Measurements from ENCODE around the gene FBXO31.
A peak's percentile ranks its signal among the peaks of the same experiment; 100 is the strongest.
"Not testable (repeated sequence)": the region's sequence is repeated elsewhere in the genome, so short reads cannot be mapped to it uniquely, and the experiment has no call there.

FBXO31 gene

DNA sequence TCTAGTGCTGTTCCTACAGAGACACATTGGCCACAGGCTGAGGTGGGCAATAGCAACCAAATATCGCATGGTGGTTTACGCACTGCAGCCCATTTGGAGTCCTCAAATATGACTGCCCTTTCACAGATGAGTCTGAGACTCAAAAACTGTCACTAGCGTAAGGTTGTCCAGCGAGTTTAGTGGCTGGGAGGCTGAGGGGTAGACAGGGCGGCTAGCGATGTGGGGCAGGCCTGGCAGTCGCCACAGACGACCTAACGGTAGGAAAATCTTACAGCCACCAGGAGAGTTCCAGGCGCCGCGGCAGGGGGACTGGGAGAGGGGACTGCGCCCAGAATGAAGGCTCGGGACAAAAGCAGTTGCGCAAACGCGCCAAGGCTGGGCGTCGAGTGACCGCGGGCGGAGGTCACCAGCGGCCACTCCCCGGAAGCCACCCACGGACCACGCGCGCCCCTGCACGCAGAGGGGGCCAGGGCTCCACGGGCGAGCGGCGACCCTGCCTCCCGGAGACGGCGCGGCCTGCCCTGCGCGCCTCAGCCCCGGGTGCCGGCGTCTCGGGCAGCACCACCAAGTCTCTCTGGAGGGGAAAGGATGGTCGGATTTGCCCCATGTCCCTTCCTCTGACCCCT is 7.9 kb upstream of the FBXO31 start:
- DNase-seq (ENCODE audit: low read depth): peak; percentile 31
- TF ChIP-seq, protein P1, sequence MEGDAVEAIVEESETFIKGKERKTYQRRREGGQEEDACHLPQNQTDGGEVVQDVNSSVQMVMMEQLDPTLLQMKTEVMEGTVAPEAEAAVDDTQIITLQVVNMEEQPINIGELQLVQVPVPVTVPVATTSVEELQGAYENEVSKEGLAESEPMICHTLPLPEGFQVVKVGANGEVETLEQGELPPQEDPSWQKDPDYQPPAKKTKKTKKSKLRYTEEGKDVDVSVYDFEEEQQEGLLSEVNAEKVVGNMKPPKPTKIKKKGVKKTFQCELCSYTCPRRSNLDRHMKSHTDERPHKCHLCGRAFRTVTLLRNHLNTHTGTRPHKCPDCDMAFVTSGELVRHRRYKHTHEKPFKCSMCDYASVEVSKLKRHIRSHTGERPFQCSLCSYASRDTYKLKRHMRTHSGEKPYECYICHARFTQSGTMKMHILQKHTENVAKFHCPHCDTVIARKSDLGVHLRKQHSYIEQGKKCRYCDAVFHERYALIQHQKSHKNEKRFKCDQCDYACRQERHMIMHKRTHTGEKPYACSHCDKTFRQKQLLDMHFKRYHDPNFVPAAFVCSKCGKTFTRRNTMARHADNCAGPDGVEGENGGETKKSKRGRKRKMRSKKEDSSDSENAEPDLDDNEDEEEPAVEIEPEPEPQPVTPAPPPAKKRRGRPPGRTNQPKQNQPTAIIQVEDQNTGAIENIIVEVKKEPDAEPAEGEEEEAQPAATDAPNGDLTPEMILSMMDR (IDR thresholded peaks at IDR 0.05; ENCODE audit: low read length, missing control alignments): no peak
- peak overlapping the region; percentile 63 for H3K4me3 ChIP-seq (replicated peaks; ENCODE audit: low read depth, low read length)

- DNase-seq (ENCODE audit: low read depth): no peak
- TF ChIP-seq, protein P1 (IDR thresholded peaks at IDR 0.05; ENCODE audit: low read length, missing control alignments): no peak
- no peak overlapping the region for H3K4me3 ChIP-seq (replicated peaks; ENCODE audit: low read depth, low read length)
Observed at GRCh38 chr16:87390641-87391323, 7.2 kb upstream of the FBXO31 start.

GRCh38 chr16:87389914-87390313 is 6.3 kb upstream of the FBXO31 start:
- DNase-seq (ENCODE audit: low read depth); H3K4me3 ChIP-seq (replicated peaks; ENCODE audit: low read depth, low read length): not testable (repeated sequence)

DNA sequence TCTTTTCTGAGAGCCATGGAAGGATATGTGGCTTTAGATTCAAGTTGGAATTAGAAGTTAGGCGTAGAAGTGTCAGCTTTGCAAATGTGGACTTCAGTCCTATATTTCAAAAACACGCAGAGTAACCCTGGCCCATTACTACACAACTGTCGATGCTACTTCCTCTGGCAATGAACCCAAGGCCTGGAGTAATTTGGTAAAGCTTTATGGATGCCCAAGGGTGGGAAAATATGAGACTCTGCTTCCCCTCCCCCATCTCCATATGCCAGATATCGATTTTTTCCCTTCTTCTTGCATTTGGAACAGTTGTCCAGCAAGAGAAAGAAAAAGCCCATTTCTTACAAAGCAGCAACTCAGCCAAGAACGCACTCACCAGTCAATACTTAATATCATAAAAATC is 5.7 kb upstream of the FBXO31 start:
- H3K4me3 ChIP-seq (replicated peaks; ENCODE audit: low read depth, low read length): no peak overlapping the region
- DNase-seq (ENCODE audit: low read depth): no peak
- TF ChIP-seq, protein P1 (IDR thresholded peaks at IDR 0.05; ENCODE audit: low read length, missing control alignments): no peak

GRCh38 chr16:87388818-87389134 is 5.2 kb upstream of the FBXO31 start:
- TF ChIP-seq, protein P1 (IDR thresholded peaks at IDR 0.05; ENCODE audit: low read length, missing control alignments): no peak
- H3K4me3 ChIP-seq (replicated peaks; ENCODE audit: low read depth, low read length): no peak overlapping the region

DNA sequence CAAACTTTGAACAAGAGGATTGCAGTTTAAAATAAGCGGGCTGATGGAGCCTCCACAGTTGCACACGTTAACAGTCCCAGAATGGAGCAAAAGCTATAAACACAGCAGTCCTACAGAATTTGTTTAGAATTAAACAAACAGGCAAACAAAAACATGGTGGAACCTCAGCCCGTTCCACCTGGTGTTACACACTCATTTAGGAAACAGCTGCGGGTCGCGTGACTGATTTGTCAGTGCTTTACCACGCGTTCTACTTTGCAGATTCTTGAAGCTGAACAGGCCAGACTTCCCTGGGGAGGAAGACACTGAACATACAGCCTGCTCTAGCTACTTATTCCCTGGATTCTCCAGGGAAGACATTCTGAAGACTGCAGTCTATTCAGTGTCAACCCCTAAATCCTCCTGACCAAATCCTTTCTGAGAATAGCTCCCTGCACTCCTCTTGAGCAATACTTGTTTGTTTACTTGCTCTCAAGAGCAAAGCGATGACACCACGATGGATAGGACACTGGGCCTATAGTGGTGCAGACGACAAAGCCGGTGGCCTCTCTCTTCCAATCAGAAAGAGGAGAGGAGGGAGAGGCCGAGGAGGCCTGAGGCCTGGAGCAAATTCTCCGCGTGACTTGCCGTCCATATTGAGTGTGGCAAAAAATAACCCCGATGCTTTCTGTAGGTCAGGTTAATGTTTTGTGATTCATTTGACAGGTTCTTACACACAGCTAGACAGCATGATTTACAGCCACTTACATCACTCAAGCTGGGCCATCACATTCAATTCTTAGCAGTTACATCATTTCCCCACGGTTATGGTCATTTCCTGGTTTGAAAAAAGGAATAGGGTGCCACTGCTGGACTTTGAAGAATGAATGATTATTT is 4.6 kb upstream of the FBXO31 start:
- peak overlapping the region; percentile 13 for H3K4me3 ChIP-seq (replicated peaks; ENCODE audit: low read depth, low read length)
- DNase-seq (ENCODE audit: low read depth): peak; percentile 100

More at GRCh38 chr16:87388818-87389134, 5.2 kb upstream of the FBXO31 start:
- no peak for DNase-seq (ENCODE audit: low read depth)

DNA sequence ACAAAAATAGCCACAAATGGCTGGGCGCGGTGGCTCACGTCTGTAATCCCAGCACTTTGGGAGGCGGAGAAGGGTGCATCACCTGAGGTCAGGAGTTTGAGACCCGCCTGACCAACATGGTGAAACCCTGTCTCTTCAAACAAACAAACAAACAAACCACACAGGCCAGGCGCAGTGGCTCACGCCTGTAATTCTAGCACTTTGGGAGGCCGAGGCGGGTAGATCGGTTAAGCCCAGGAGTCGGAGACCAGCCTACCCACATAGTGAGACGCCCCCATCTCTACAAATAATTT is 1.2 kb upstream of the FBXO31 start:
- H3K4me3 ChIP-seq (replicated peaks; ENCODE audit: low read depth, low read length): peak overlapping the region; percentile 73
- not testable (repeated sequence) for DNase-seq (ENCODE audit: low read depth)

More for the DNA sequence above, 4.6 kb upstream of the FBXO31 start:
- TF ChIP-seq, protein P1 (IDR thresholded peaks at IDR 0.05; ENCODE audit: low read length, missing control alignments): no peak
